OCI-M2 (cell line): Measurements from ENCODE around the gene ATP6V0E2.
"Not testable (repeated sequence)": the region's sequence is repeated elsewhere in the genome, so short reads cannot be mapped to it uniquely, and the experiment has no call there.

Experiments used
- DNase-seq: peaks from one replicate; lab custom pipeline; 2025; ENCODE audit not compliant: unreplicated experiment; lab: John Stamatoyannopoulos, UW

The ATP6V0E2 gene

DNA sequence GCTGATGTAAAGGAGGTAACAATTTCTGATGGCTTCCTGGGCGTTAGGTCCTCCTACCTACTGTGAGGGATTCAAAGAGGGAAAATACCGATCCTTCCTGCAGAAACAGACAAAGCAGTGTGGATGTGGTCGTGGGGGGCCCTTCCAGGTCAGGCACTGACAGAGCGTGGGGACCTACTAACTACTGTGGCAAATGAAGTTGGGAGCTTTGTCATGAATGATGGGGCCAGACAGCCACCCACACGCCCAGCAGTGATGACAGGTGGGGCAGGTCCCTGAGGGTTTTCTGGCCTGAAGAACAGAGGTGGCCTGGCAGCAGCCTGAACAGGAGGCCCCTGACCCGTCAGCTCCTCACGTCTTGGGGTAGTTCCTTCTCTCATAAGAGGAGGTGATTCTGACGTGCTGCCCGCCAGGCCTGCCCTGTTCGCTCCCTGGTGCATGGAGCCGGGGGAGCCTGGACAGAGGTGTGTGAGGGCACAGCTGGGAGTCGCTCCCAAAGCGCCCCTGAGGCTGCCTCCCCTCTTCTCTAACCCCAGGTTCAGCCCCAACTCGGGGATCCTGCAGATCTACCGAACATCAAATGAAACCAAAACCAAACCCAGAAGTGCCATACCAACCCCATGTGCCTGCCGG is 4.2 kb downstream of the ATP6V0E2 start:
- no peak for DNase-seq

DNA sequence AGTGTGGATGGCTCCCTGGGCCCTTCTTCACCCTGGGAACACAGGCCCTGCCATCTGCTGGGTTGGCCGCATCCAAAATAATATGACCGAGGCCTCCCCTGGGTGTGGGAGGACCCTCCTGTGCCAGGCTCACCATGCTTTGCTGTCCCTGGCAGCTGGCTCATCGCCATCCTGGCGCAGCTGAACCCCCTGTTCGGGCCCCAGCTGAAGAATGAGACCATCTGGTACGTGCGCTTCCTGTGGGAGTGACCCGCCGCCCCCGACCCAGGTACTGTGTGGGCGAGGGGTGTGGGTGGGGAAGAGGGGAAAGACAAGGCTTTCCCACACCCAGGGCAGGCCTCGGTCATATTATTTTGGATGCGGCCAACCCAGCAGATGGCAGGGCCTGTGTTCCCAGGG is 4.8 kb downstream of the ATP6V0E2 start:
- DNase-seq: no peak

DNA sequence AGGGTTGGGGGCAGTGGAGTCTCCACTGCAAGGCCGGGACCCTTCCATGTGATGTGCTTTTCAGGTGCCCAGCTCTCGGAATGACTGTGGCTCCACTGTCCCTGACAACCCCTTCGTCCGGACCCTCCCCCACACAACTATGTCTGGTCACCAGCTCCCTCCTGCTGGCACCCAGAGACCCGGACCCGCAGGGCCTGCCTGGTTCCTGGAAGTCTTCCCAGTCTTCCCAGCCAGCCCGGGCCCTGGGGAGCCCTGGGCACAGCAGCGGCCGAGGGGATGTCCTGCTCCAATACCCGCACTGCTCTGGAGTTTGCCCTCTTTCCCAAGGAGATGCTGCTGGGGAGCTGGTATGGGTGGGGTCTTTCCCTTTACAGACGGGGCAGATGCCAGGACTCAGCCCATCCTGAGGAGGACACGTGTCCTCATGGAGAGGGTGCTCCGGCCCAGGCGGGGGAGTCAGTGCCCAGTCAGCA is 5.5 kb downstream of the ATP6V0E2 start:
- DNase-seq: no peak

DNA sequence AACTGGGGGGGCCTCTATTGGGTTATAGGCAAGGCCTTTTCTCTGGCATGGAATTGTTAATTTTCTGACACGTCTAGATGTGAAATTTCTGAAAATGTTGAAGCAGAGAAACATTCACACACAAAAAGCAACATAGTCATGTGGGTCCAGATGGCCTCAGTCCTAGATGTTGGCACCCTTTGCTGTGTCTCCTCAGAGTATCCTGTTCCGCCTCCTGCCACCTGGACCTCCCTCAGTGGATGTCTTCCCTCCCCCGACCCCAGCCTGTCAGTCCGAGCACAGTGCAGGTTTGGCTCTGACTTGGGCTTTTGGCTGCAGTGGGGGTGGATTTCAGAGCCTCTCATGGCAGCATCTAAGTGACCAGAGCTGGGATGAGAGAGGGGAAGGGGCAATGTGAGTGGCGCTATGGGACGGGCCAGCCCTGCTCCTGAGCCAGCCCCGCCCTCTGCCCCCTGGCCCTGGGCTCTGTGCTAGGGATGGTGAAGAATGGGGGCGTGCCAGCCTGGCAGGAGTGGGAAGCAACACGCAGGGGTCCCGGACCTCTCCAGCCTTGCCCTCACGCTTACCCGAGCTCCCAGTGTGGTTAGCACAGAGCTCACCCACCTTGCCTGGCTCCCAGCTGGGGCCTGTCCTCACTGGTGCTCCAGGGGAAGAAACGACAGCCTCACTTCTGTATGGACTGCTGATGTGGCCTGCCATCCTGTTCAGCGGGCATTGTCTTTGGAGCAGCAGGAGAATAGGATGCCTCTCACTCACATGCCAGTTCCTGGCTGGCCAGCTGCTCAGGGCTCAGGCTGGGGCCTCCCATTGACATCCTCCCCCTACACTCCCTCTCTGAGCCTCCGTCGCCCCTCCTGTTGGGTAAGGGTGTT is 6.2 kb downstream of the ATP6V0E2 start:
- DNase-seq: no peak

DNA sequence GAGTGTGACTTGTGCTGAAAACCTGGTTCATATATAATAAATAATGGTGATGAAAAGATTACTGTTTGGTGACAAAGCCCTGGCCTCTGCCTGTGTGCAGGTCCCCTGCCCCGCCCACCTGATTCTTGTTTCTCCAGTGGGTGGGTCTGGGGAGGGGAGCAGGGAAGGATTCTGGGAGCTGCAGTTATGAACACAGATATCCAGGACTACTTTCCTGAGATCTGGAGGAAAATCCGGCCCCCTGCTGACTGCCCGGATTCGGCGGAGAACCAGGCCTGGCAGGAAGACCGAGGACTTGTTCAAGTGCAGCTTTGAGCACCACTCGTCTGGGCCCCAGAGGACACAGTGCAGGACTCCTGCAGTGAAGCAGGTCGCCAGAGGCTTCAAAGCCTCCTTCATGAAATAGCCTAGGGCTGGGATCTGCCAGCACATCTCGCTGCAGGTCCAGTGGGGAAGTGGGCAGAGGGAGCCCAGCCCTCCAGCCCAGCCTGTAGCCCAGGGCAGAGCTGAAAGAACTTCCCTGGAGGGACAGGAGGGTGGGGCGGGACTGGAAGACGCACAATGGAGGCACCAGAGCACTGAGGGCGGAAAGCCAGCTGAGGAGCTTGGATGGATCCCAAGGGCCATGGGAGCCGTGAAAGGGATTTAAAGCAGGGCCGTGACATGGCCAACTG is 7.0 kb downstream of the ATP6V0E2 start:
- DNase-seq: no peak

DNA sequence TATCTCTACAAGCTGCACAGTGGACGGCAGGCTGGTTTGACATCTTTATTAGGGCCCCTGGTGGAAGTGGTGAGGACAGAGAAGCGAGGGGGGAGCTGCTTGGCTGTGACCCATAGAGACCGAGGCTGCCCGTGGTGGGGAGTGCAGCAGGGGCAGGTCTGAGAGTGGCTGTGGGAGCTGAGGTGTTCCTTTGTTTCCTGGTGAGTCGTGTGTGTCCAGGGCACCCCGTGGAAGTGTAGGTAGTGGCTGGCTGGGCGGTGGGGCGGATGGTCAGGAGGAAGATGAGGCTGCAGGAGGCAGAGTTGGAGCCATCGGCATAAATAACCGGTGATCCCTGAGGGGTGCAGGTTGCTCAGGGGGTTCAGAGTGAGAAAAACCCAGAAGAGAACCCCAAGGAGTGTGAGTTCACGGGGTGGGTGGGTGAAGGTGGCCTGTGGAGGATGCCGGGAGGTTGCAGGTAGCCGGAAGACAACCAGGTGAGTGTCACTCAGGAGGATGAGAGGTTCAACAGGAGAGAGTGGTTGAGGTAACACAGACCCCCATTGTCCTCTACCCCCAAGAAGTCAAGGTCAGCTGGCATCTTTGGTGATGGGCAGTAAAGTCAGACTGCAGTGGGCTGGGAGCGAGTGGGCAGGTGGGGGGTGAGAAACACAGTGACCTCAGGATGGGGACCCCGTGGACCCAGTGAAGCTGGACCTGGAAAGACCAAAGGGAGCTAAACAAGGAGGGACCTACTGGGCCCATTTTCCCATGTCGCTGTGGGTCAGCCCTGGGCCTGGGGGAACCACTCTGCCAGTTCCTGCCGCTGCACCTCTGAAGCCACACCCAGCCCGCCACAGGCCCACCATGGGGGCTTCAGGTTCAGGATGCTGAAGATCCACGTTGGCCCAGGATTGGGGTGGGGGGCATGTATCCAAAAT is 7.8 kb downstream of the ATP6V0E2 start:
- DNase-seq: no peak

DNA sequence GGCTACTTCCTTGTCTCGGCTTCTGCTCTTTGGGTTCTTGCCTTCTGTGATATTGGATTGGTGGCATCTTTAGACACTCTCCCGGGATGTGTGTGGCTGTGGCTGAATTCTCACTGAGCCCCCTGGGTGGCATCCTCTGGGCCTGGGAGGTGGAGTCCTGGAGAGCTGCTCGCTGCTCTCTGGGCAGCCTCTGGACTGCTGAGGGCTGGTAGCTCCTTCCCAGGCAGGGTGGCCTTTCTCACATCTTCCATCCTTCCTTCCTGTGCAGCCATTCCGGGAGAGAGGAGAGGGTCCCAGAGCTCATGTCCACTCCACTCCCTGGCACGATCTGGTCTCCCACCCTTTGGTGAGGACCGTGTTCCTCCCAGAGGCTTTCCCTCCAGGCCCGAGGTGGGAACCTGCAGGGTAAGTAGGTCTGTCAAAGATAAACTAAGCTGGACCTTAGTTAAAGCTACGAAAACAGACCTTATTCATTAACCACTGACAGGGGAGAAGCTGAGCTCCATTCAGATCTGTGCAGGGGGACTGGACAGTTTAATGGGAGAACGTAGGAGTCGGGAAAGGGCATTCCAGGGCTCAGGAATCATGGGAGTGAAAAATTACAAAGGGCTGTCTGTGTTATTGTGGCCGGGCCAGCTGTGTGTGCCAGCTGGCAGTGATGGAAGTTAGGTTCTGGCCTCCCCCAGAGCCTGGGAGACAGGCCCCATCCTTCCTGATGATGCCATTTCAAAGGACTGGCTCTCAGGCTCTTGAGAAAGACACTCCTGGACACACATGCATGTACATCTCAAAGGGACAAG is 8.7 kb downstream of the ATP6V0E2 start:
- DNase-seq: no peak

DNA sequence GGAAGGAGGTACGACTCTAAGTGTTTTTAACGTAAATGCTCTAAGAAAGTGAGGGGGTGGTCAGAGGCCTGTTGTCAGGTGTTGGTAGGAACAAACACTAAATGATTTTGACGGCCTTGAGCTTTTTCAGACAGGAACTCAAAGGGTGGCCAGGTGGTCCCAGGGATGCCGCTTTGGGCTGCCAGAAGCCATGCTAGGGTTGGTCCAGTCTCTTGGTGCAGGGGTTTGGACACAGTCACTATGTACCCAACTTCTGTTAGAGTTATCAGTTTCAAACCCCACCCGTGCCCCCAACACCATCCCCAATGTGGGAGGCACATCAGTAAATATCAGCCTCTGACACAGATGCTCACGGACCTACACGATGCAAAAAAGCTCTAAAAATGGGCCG is 9.3 kb downstream of the ATP6V0E2 start:
- no peak for DNase-seq

DNA sequence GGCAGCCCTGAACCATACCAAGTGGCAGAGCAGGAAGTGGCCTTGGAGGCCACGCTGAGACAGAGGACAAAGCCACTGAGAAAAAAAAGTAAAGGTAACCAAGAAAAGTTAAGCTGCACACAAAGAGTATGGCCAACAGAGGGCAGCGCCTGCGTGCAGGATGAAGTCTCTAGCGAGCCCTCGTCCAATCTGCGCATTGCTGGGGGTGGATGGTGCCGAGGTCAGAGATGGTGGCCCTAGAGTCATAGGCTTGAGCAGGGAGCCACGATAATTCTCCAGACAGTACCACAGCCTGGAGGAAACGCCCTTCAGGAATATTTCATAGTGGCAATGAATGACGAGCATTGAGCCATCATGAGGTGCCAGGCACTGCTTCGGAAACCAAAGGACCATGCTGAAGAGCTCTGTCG is 9.7 kb downstream of the ATP6V0E2 start:
- no peak for DNase-seq

DNA sequence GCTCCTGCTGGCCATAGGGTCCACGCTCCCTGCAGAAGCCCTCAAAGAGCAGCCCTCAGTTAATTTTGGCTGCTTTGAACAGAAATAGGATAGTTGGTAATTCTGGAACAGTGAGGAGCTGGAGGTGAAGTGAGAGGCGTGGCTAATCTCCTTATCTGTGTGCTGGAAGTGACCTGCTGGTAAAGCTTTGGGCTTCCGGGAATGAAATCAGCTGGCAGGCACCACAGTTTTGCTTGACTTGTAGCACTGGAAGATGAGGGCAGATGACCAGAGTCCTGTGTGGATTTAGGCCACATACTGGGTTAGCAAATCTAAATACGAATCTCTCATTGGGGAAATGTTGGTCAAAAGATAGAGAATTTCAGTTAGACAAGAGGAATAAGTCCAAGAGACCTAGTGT is 10.2 kb downstream of the ATP6V0E2 start:
- no peak for DNase-seq

DNA sequence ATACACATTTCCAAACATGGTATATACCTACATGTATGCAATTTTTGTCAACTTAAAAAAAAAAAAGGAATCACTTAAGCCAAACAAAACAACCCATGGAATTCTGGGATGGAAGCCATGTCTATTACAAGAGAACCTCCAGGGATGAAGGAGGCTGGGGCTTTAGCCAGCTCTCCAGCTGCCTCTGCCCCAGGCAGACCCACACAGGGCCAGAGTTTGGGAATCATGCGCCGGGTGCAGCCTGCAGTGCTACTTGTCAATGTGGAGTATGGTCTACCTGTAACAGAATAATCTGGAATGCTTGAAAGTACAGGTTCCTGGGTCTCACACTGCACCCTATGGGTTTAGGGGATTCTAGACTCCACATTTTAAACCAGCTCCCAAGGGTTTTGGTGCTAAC is 10.8 kb downstream of the ATP6V0E2 start:
- no peak for DNase-seq

DNA sequence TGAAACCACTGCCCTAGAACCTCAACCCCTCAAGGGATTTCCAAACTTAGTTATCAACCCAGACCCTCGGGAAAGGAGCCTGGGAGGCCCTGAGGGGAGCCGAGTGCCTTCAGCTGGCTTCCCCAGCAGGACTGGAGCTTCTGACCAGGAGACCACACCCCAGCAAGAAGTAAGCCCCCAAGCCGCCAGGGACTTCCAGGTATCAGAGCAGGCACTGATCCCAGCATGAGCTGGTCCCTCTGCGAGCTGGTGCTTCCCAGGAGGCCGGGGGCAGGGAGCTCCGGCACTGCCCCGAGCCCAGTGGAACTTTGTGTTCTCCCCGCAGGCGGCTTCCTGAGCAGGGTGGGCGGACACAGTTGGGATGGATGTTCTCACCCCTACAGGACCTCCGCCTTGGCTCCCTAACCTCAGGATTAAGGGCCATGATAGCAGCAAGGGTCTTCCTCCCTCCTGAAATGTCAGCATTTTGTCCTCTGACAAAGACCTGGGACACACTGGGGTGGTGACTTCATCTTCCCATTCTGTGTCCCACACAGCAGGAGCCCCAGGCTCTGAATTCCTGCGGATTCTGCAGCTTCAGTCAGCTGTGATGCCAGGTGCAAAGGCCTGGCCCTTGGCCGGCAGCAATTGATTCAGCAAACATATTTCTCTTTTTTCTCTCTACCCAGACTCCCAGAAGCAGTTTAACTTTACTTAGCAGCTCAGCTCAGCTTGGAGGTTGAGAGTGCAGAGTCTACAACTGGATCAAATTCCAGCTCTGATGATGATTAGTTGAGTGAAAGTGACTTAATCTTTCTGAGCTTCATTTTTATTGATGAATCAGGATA is 11.6 kb downstream of the ATP6V0E2 start:
- DNase-seq: no peak

DNA sequence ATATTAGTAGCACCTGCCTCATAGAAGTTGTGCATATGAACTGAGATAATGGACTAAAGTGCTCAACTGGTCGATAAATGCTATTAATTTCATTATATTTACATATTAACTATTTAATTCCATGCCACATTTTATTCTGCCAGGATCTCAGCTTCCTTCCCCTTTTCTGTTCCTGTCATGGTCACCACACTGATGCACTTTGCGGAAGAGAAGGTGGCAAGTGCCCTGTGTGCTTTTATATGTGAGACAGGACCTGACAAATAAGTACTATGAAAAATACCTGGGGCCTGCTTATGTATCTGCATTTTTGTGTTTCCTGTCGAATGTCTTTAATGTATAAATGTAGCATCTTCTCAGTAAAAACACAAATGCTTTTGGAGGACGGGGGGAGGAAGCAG is 12.2 kb downstream of the ATP6V0E2 start:
- DNase-seq: no peak

DNA sequence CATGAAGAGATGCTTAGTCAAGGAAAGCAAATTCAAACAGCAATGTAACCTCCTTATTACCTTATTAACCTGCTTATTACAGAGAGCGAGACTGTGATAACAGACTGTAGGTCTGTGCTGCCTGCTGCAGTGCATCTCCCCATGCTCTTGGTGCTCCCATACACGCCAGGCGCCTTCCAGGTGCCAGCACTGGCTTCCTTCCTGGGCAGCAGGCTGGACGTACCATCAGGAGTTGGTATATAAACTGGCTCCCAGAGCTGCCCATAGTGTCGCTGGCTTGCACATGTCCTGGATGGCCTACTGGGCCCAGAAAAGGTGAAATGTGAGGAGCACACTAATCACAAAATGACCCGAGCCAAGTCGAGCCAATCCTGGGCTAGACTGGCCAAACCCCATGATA is 13.5 kb downstream of the ATP6V0E2 start:
- no peak for DNase-seq

DNA sequence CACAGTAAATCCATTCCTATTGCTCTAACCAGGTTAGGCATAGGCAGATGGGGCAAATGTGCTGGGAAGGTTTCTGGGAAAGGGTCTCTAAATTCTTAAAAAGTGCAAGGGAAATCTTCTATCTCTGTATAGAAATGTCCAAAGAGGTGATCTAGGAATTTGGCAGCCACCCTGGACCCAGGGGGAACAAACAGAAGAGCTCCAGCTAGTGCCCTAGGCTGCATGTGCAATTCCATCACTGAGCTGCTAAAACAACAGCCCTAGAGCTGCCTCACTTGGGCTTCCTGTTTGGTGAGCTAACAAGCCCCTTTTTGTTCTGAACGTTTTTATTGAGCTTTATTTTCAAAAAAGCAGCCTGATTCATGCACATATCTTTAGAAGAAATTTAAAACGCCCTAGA is 16.9 kb downstream of the ATP6V0E2 start:
- not testable (repeated sequence) for DNase-seq

DNA sequence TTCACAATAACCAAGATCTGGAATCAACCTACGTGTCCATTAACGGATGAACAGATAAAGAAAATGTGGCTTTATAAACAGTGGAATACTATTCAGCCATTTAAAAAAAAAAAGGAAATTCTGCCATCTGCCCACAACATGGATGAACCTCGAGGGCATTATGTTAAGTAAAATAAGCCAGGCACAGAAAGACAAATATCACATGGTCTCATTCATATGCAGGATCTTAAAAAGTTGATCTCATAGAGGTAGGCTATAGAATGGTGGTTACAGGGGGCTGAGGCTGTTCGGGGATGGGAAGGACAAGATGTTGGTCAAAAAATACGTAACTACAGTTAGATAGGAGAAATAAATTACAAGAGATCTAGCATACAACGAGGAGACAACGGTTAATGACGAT is 21.2 kb downstream of the ATP6V0E2 start:
- not testable (repeated sequence) for DNase-seq

DNA sequence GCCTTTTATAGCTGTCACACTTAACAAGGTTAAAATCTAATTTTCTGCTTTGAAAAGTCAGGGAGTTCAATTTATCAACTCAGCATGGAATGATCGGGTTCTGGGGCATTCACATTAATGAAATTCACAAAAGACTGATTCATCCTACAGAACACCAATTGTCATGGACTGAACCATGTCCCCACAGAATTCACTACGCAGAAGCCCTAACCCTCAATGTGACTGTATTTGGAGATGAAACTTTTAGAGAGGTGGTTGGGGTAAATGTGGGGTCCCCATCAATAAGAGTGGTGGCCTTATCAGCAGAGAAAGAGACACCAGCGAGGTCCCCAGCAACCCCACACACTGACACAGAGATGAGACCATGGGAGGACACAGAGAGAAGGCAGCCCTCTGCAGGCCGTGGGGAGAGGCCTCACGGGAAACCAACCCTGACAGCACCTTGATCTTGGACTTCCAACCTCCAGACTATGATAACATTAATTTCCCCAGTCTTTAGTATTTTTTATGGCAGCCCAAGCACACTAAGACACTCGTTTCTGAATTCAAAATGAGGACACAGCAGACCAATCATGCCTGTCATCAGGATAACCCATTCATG is 34.1 kb downstream of the ATP6V0E2 start:
- DNase-seq: not testable (repeated sequence)

DNA sequence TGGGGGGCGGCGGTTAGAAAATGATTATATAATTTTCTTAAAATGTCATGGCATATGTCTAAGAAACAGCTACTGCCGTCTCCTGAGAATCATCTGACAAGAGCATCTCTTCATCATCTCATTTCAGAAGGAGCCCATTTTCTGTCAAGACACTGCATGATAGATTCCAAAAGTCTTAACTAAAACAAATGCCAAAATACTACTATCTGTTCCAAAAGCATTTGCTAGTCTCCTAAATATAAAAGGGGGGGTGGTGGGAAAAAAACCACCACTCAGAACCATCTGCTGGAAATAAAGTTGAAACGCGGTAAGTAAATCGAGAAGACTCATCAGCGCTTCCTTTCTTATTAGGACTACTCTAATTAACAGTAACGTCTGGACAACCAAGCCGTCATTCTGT is 36.5 kb downstream of the ATP6V0E2 start:
- not testable (repeated sequence) for DNase-seq

DNA sequence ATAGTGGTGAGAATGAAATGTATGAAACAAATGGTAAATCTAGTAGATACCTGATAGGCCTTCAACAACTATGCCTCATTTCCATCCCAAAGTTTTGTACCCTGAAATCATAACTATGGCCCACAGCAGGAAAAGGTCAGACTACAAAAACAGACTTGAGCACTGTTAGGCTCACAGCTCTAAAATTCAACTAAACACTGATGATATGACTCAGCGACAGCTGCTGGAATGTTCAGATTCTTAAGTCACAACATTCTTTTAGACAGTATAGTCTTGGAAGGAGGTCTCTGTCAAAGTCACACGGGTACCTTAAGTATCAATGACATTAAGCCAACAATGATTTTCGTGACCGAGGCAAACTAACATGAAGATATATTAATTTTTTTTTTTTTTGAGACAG is 38.4 kb downstream of the ATP6V0E2 start:
- not testable (repeated sequence) for DNase-seq
